CD4-positive, alpha-beta T cell (primary cell): ENCODE results near the gene PPP2R2B. TPM values are rescaled to one million over a fixed set of nuclear protein-coding genes. Genes with fewer than 3 reads are reported as not detected.

Experiments
- ATAC-seq: fragments of 200-7000 bp; cut with Tn5 transposase; one replicate; pipeline ENCODE4 v1.10.0; 2022; ENCODE audit warnings: mild to moderate bottlenecking; ENCODE audit not compliant: poor library complexity
- CTCF ChIA-PET: fragments of 350-600 bp; sonication (Branson Sonifier 250); formaldehyde crosslinking; loops from one replicate; lab custom pipeline; 2021; ENCODE audit warnings: antibody characterized with exemption, inconsistent platforms; lab: Charles Lee
- POLR2A ChIA-PET: fragments of 350-600 bp; sonication (Branson Sonifier 250); formaldehyde crosslinking; loops from one replicate; lab custom pipeline; 2021; ENCODE audit warnings: antibody characterized with exemption, inconsistent platforms; lab: Charles Lee
- DNase-seq, 14 experiments: peaks; one replicate each; pipeline ENCODE4 v3.0.0-alpha.2; 2013 to 2020; ENCODE audit warnings: mixed read lengths in 2 of 14
- H3K27ac ChIP-seq, 2 donors: one replicate each; pipeline versions ENCODE4 v1.5.1 to v1.7.0; 2013; ENCODE audit warnings: low read length in 2 of 2, low read depth in 1 of 2, mild to moderate bottlenecking in 1 of 2
- H3K27me3 ChIP-seq, 2 experiments: 1 replicate in 1 of 2; 2 replicates in 1 of 2; pipeline versions ENCODE4 v1.6.1 to v1.7.0; 2013; ENCODE audit warnings: low read length in 2 of 2, control low read depth in 1 of 2, mild to moderate bottlenecking in 1 of 2, moderate library complexity in 1 of 2; ENCODE audit not compliant: insufficient read depth in 2 of 2, control insufficient read depth in 1 of 2
- H3K36me3 ChIP-seq: one replicate; pipeline ENCODE4 v1.6.1; 2013; ENCODE audit warnings: low read length, control low read depth; ENCODE audit not compliant: insufficient read depth
- H3K4me1 ChIP-seq: one replicate; pipeline ENCODE4 v1.6.1; 2013; ENCODE audit warnings: low read length, control low read depth; ENCODE audit not compliant: insufficient read depth
- H3K4me3 ChIP-seq: one replicate; pipeline ENCODE4 v1.5.1; 2013; ENCODE audit warnings: mild to moderate bottlenecking, low read length, moderate library complexity
- H3K9me3 ChIP-seq, 2 experiments: 1 replicate in 1 of 2; 2 replicates in 1 of 2; pipeline versions ENCODE4 v1.6.1 to v1.7.0; 2013; ENCODE audit warnings: low read length in 2 of 2, mild to moderate bottlenecking in 2 of 2, control low read depth in 1 of 2, moderate library complexity in 1 of 2; ENCODE audit not compliant: control insufficient read depth in 1 of 2, insufficient read depth in 1 of 2
- H3K27ac Mint-ChIP-seq: one replicate; pipeline ENCODE4 v1.8.0; 2020; ENCODE audit warnings: mixed read lengths
- H3K27me3 Mint-ChIP-seq: one replicate; pipeline ENCODE4 v1.8.0; 2021; ENCODE audit warnings: mixed read lengths
- H3K36me3 Mint-ChIP-seq: one replicate; pipeline ENCODE4 v1.8.0; 2021; ENCODE audit warnings: low read depth, mixed read lengths
- H3K4me1 Mint-ChIP-seq: one replicate; pipeline ENCODE4 v1.8.0; 2021; ENCODE audit warnings: low read depth, mixed read lengths
- H3K4me3 Mint-ChIP-seq: one replicate; pipeline ENCODE4 v1.8.0; 2020; ENCODE audit warnings: mild to moderate bottlenecking, mixed read lengths
- H3K9me3 Mint-ChIP-seq: one replicate; pipeline ENCODE4 v1.8.0; 2020; ENCODE audit warnings: mixed read lengths
- CTCF ChIP-seq: fragments of 200-600 bp; IDR thresholded peaks from one replicate; pipeline ENCODE4 v1.8.0; 2022; ENCODE audit warnings: antibody characterized with exemption, mild to moderate bottlenecking
- intact Hi-C, 2 experiments: fragments of 100-400 bp; cut with DNase I in 1 of 2; cut with micrococcal nuclease in 1 of 2; formaldehyde crosslinking; loops; one replicate each; pipeline versions ENCODE4 v1.15.1 to v1.9.0; 2023 to 2025; cut with DNase I, micrococcal nuclease
- total RNA-seq, 174 experiments: library from RNA in 2 of 174; stranded (reverse) in 2 of 174; gene quantifications; one replicate each; pipeline ENCODE4 v1.2.3 and lab custom pipeline; 2021 to 2026

The PPP2R2B gene
- total RNA-seq, 2 experiments from 2014 or later = 4.1 to 4.2 TPM

GRCh38 chr5:146758938-146759337, 119.6 kb downstream of the PPP2R2B start:
- no peak for TF ChIP-seq CTCF
- Histone ChIP-seq H3K4me1 (peaks cover 14% of the 10 kb centered on the region), H3K4me3 (no peak overlapping the region), H3K36me3 (no peaks in the 10 kb centered on the region), H3K9me3 (no peaks in the 10 kb centered on the region), H3K27me3 (no peaks in the 10 kb centered on the region), H3K27ac (no peak overlapping the region)
- H3K4me1 Mint-ChIP-seq = peaks cover 22% of the 10 kb centered on the region
- ChIA-PET CTCF (no interaction called here), POLR2A (no interaction called here)
- H3K36me3 Mint-ChIP-seq = no peaks in the 10 kb centered on the region
- no peaks in the 10 kb centered on the region for H3K9me3 Mint-ChIP-seq
- intact Hi-C loops = no loop called here
- H3K27me3 Mint-ChIP-seq = no peaks in the 10 kb centered on the region
- no peak overlapping the region for H3K4me3 Mint-ChIP-seq
- no peak for ATAC-seq
- H3K27ac Mint-ChIP-seq = no peak overlapping the region
- DNase-seq = no peak

GRCh38 chr5:146758076-146758475, 120.5 kb downstream of the PPP2R2B start:
- Histone ChIP-seq H3K4me3 (no peak overlapping the region), H3K4me1 (peaks cover 22% of the 10 kb centered on the region), H3K27ac (no peak overlapping the region), H3K27me3 (no peaks in the 10 kb centered on the region), H3K9me3 (no peaks in the 10 kb centered on the region), H3K36me3 (no peaks in the 10 kb centered on the region)
- H3K27ac Mint-ChIP-seq = no peak overlapping the region
- CTCF ChIA-PET = no interaction called here
- H3K9me3 Mint-ChIP-seq = no peaks in the 10 kb centered on the region
- H3K4me3 Mint-ChIP-seq = no peak overlapping the region
- TF ChIP-seq CTCF = no peak
- H3K4me1 Mint-ChIP-seq = peaks cover 31% of the 10 kb centered on the region
- ATAC-seq = no peak
- H3K36me3 Mint-ChIP-seq = no peaks in the 10 kb centered on the region
- no peak for DNase-seq
- intact Hi-C loops = no loop called here
- no peaks in the 10 kb centered on the region for H3K27me3 Mint-ChIP-seq
- POLR2A ChIA-PET = interaction anchor here (0.7 kb wide), 1 partner anchor 83 kb away, joined by 3 read pairs; no protein-coding TSS in a partner anchor

- Histone ChIP-seq H3K36me3 (no peaks in the 10 kb centered on the region), H3K4me3 (no peak overlapping the region), H3K9me3 (no peaks in the 10 kb centered on the region), H3K27me3 (no peaks in the 10 kb centered on the region), H3K4me1 (peaks cover 37% of the 10 kb centered on the region), H3K27ac (no peak overlapping the region)
- intact Hi-C loops = no loop called here
- ATAC-seq (no peak), DNase-seq (no peak)
- Mint-ChIP-seq H3K4me3 (no peak overlapping the region), H3K36me3 (no peaks in the 10 kb centered on the region), H3K9me3 (no peaks in the 10 kb centered on the region), H3K27me3 (no peaks in the 10 kb centered on the region), H3K27ac (no peak overlapping the region), H3K4me1 (peaks cover 46% of the 10 kb centered on the region)
- ChIA-PET POLR2A (interaction anchor here (0.9 kb wide), 1 partner anchor 11 kb away, joined by 3 read pairs; no protein-coding TSS in a partner anchor), CTCF (no interaction called here)
- no peak for TF ChIP-seq CTCF
These were observed 122.0 kb downstream of the PPP2R2B start for GRCh38 chr5:146756546-146756945.
